Coronary artery (tissue), 2 donors: ENCODE results near the gene MAML3.

ENCODE experiments used
- DNase-seq: peaks from one replicate; pipeline ENCODE4 v3.0.0-alpha.2; 2017; ENCODE audit warnings: low spot score
- H3K27ac ChIP-seq, 2 donors: fragments of 200-600 bp; sonication (generic); one replicate each; pipeline ENCODE4 v1.5.1; 2016 to 2019
- H3K4me3 ChIP-seq: fragments of 200-600 bp; sonication (generic); 2 replicates; pipeline ENCODE4 v1.5.1; 2016; ENCODE audit warnings: mild to moderate bottlenecking, moderate library complexity
- CTCF ChIP-seq: fragments of 200-600 bp; sonication (generic); IDR thresholded peaks from one replicate; pipeline ENCODE4 v1.5.1; 2019; ENCODE audit warnings: antibody characterized with exemption

The MAML3 gene

DNA sequence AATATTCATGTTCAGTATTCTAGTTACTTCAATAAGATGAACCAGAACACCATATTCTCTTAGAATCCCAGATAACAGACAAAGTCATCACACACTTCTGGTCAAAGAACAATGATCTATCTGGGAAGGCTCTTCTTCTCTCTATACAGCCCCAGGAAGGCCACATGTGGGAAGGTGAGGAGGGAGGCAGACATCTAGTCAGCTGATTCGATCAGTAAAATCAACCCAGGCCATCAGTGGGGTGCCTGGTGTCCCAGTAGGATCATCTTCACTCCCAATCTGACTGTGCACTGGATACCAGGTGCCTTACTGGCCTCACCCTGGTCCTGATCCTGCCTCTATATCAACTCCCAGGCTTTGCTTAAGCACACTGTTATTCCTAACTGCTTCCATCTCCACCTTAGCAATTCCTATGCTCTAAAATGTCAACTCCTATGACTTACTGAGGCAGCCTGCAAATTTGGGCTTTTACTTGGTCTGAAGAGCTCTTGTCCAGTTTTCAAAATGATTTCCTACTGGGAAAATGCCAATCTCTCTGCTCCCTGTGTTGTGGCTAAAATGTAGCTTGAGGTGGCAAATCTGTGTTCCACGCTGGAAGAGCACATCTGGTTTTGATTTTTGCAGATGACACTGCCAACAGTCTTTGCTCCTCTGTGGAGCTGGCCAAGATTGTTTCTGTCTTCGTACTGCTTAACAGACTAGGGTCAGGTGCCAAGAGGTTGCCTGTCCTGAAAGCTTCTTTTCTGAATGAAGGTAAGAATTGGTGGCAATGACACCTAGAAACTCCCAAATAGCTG is 359.6 kb downstream of the MAML3 start:
- no peak for TF ChIP-seq CTCF
- Histone ChIP-seq H3K27ac (no peak overlapping the region), H3K4me3 (no peak overlapping the region)
- DNase-seq, result no peak

DNA sequence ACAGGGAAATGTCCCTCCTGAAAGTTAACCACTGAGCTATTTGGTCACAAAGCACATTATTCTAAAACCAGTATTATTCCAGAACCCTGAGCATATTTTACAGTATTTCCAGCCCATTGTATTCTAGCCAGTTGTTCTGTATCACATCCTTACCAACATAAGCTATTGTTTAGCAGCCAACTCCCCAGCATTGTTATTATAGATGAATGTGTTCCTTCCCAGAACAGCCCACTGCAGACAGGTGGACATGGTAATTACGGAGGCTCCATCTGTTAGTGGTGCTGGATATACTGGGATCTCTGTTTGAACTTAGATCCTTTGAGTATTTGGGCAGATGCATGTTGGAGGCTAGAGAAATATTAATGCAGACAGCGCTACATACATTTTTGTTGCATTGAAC is 362.3 kb downstream of the MAML3 start:
- no peak overlapping the region for H3K4me3 ChIP-seq
- H3K27ac ChIP-seq, result no peak overlapping the region
- TF ChIP-seq CTCF, result no peak
- no peak for DNase-seq

DNA sequence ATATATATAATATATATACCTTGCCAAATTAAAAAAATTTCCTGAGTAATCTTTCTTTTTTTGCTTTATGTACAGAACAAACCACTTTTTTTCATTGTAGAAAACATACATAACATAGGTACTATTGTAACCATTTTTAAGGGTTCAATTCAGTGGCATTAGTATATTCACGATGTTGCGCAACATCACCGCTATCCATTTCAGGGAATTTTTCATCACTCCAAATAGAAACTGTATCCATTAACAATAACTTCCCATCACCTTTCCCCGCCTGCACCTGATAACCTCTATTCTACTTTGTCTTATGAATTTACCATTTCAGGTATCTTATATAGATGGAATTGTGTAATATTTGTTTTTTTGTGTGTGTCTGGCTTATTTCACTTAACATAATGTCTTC is 363.7 kb downstream of the MAML3 start:
- TF ChIP-seq CTCF, result no peak
- no peak for DNase-seq
- Histone ChIP-seq H3K4me3 (no peak overlapping the region), H3K27ac (no peak overlapping the region)

GRCh38 chr4:139789096-139789654 is 364.8 kb downstream of the MAML3 start:
- DNase-seq, result no peak
- Histone ChIP-seq H3K27ac (no peak overlapping the region), H3K4me3 (no peak overlapping the region)
- TF ChIP-seq CTCF, result no peak

GRCh38 chr4:139786494-139787354 is 367.3 kb downstream of the MAML3 start:
- TF ChIP-seq CTCF, result no peak
- no peak overlapping the region for H3K4me3 ChIP-seq
- no peak overlapping the region for H3K27ac ChIP-seq
- DNase-seq, result no peak

- TF ChIP-seq CTCF, result no peak
- Histone ChIP-seq H3K4me3 (no peak overlapping the region), H3K27ac (no peak overlapping the region)
- no peak for DNase-seq
These were observed 368.6 kb downstream of the MAML3 start for GRCh38 chr4:139785356-139785755.
